T-helper 2 cell treated with Interferon-gamma antibody and Interleukin-4, amounts not matched to agents 5 μg/mL and 100 μg/mL, for 36 hours (primary cell): ENCODE data around the gene DNAH10.
"Not testable (repeated sequence)": the region's sequence is repeated elsewhere in the genome, so short reads cannot be mapped to it uniquely, and the experiment has no call there.

Experiments used
- DNase-seq: peaks from one replicate; pipeline ENCODE4 v3.0.0; 2021; ENCODE audit warnings: low spot score
- H3K27ac Mint-ChIP-seq: one replicate; pipeline ENCODE4 v1.8.0; 2021; ENCODE audit warnings: mild to moderate bottlenecking, mixed read lengths
- H3K27me3 Mint-ChIP-seq: one replicate; pipeline ENCODE4 v1.8.0; 2021; ENCODE audit warnings: low read depth, mixed read lengths
- H3K36me3 Mint-ChIP-seq: one replicate; pipeline ENCODE4 v1.8.0; 2021; ENCODE audit warnings: low read depth, mixed read lengths
- H3K4me1 Mint-ChIP-seq: one replicate; pipeline ENCODE4 v1.8.0; 2021; ENCODE audit warnings: low read depth, mixed read lengths
- H3K4me3 Mint-ChIP-seq: one replicate; pipeline ENCODE4 v1.8.0; 2022; ENCODE audit warnings: mild to moderate bottlenecking, moderate library complexity, mixed read lengths
- H3K9me3 Mint-ChIP-seq: one replicate; pipeline ENCODE4 v1.8.0; 2021; ENCODE audit warnings: mixed read lengths

DNAH10 gene

DNA sequence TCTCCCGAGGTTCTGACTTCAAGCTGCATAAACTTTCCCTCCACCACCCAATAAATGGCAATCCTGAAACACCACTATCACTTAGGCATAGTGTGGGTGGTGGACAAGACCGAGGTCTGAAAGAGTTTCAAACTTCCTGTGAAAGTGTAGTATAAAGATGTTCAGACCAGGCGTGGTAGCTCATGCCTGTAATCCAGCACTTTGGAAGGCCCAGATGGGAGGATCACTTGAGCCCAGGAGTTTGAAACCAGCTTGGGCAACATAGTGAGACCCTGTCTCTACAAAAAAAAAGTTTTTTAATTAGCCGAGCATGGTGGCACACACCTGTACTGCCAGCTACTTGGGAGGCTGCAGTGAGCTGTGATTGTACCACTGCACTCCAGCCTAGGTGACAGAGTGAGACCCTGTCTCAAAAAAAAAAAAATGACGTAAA lies 148.7 kb downstream of the DNAH10 start:
- Mint-ChIP-seq H3K4me1 (no peaks in the 10 kb centered on the region), H3K36me3 (no peaks in the 10 kb centered on the region), H3K27me3 (no peaks in the 10 kb centered on the region), H3K4me3 (no peak overlapping the region), H3K9me3 (no peaks in the 10 kb centered on the region), H3K27ac (peak overlapping the region; percentile 64)
- DNase-seq: no peak

GRCh38 chr12:123911672-123912409 lies 149.7 kb downstream of the DNAH10 start:
- H3K4me3 Mint-ChIP-seq, H3K36me3 Mint-ChIP-seq, H3K27me3 Mint-ChIP-seq, DNase-seq, H3K4me1 Mint-ChIP-seq, H3K27ac Mint-ChIP-seq, H3K9me3 Mint-ChIP-seq: not testable (repeated sequence)

- DNase-seq: no peak
- H3K27ac Mint-ChIP-seq: peak overlapping the region; percentile 27
Observed at GRCh38 chr12:123912415-123913380, 150.6 kb downstream of the DNAH10 start.

GRCh38 chr12:123914726-123915333 lies 152.7 kb downstream of the DNAH10 start:
- no peak for DNase-seq
- H3K4me1 Mint-ChIP-seq: no peaks in the 10 kb centered on the region
- H3K36me3 Mint-ChIP-seq: no peaks in the 10 kb centered on the region
- H3K4me3 Mint-ChIP-seq: no peak overlapping the region
- no peak overlapping the region for H3K27ac Mint-ChIP-seq
- H3K9me3 Mint-ChIP-seq: no peaks in the 10 kb centered on the region
- H3K27me3 Mint-ChIP-seq: no peaks in the 10 kb centered on the region

More at GRCh38 chr12:123912415-123913380, 150.6 kb downstream of the DNAH10 start:
- Mint-ChIP-seq H3K9me3 (no peaks in the 10 kb centered on the region), H3K27me3 (no peaks in the 10 kb centered on the region), H3K4me3 (no peak overlapping the region), H3K36me3 (no peaks in the 10 kb centered on the region), H3K4me1 (no peaks in the 10 kb centered on the region)

- Mint-ChIP-seq H3K9me3 (no peaks in the 10 kb centered on the region), H3K36me3 (no peaks in the 10 kb centered on the region), H3K27me3 (peaks cover 10% of the 10 kb centered on the region), H3K4me1 (peaks cover 3% of the 10 kb centered on the region), H3K4me3 (no peak overlapping the region), H3K27ac (no peak overlapping the region)
- DNase-seq: peak; percentile 38
Observed at GRCh38 chr12:123916729-123917128, 154.6 kb downstream of the DNAH10 start.

GRCh38 chr12:123917337-123917850 lies 155.3 kb downstream of the DNAH10 start:
- H3K36me3 Mint-ChIP-seq: no peaks in the 10 kb centered on the region
- H3K4me3 Mint-ChIP-seq: no peak overlapping the region
- DNase-seq: no peak
- no peak overlapping the region for H3K27ac Mint-ChIP-seq
- peaks cover 3% of the 10 kb centered on the region for H3K4me1 Mint-ChIP-seq
- peaks cover 10% of the 10 kb centered on the region for H3K27me3 Mint-ChIP-seq
- H3K9me3 Mint-ChIP-seq: no peaks in the 10 kb centered on the region

- Mint-ChIP-seq H3K4me3 (no peak overlapping the region), H3K27ac (no peak overlapping the region), H3K9me3 (no peaks in the 10 kb centered on the region), H3K4me1 (peaks cover 3% of the 10 kb centered on the region), H3K27me3 (peaks cover 17% of the 10 kb centered on the region), H3K36me3 (no peaks in the 10 kb centered on the region)
- no peak for DNase-seq
Observed at GRCh38 chr12:123919980-123920360, 157.9 kb downstream of the DNAH10 start.

DNA sequence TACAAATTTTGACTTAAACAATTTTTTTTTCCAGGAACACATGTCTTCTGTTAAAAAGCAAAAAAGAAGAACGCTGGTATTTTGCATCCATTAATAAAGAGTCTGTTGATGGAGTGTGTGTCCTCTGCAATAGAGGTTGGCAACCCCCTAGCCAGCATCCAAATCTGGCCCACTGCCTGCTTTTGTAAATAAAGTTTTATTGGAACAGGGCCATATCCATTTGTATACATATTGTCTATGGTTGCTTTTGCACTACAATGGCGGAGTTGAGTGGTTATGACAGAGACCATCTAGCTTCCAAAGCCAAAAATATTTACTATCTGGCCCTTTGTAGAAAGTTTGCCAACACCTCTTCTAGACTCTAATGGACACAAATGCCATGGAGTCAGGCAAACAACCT lies 160.9 kb downstream of the DNAH10 start:
- no peak overlapping the region for H3K4me3 Mint-ChIP-seq
- no peaks in the 10 kb centered on the region for H3K36me3 Mint-ChIP-seq
- no peaks in the 10 kb centered on the region for H3K9me3 Mint-ChIP-seq
- no peak for DNase-seq
- H3K4me1 Mint-ChIP-seq: peaks cover 3% of the 10 kb centered on the region
- H3K27me3 Mint-ChIP-seq: peaks cover 19% of the 10 kb centered on the region
- H3K27ac Mint-ChIP-seq: no peak overlapping the region

DNA sequence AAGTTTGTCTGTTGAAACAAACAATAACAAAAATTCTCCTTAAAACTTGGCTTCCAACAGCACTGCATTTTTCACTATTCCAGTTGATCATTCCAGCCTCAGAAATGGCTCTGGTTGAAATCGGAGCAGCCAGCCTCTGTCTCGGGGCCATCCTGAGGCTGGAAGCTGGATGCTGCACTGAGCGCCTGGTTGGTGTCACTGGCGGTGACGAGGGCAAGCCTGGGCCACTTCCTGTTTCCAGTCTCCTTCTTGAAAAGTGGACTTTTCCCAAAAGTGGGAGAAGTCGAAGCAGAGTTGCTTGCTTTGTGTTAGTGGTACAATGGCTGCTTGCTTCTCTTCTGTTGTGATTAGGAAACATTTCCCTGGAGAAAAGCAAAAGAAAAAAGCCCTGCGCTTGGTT lies 161.8 kb downstream of the DNAH10 start:
- H3K27me3 Mint-ChIP-seq: peaks cover 19% of the 10 kb centered on the region
- H3K4me3 Mint-ChIP-seq: no peak overlapping the region
- H3K4me1 Mint-ChIP-seq: peaks cover 3% of the 10 kb centered on the region
- no peaks in the 10 kb centered on the region for H3K36me3 Mint-ChIP-seq
- H3K27ac Mint-ChIP-seq: no peak overlapping the region
- no peaks in the 10 kb centered on the region for H3K9me3 Mint-ChIP-seq
- DNase-seq: no peak

GRCh38 chr12:123924539-123924938 lies 162.4 kb downstream of the DNAH10 start:
- Mint-ChIP-seq H3K27ac (no peak overlapping the region), H3K36me3 (no peaks in the 10 kb centered on the region), H3K9me3 (no peaks in the 10 kb centered on the region), H3K27me3 (peaks cover 19% of the 10 kb centered on the region), H3K4me3 (no peak overlapping the region), H3K4me1 (peaks cover 3% of the 10 kb centered on the region)
- DNase-seq: no peak

DNA sequence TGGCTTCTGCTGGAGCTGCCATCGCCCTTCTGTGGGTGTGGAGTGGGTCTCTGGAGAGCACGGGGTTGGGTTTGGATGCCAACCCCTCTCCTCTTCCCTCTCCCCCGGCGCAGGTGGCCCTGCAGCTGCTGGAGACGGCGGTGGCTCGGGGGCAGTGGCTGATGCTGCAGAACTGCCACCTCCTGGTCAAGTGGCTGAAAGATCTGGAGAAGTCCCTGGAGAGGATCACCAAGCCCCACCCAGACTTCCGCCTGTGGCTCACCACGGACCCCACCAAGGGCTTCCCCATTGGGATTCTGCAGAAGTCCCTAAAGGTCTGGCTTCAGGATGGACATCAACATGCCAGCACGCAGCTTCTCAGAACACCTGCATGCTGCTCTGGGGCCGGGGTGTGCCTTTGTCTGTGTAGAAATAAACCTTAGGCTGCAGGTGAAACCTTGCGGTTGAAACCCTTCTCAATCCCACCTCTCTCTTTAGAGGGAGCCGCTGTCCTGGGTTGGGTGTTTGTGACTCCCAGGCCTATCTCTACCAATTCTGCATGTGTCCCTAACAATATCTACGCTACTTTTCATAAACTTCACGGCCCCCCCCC lies 166.3 kb downstream of the DNAH10 start:
- H3K9me3 Mint-ChIP-seq: no peaks in the 10 kb centered on the region
- H3K4me1 Mint-ChIP-seq: peaks cover 14% of the 10 kb centered on the region
- no peak overlapping the region for H3K27ac Mint-ChIP-seq
- no peak overlapping the region for H3K4me3 Mint-ChIP-seq
- H3K36me3 Mint-ChIP-seq: no peaks in the 10 kb centered on the region
- no peak for DNase-seq
- peaks cover 22% of the 10 kb centered on the region for H3K27me3 Mint-ChIP-seq

DNA sequence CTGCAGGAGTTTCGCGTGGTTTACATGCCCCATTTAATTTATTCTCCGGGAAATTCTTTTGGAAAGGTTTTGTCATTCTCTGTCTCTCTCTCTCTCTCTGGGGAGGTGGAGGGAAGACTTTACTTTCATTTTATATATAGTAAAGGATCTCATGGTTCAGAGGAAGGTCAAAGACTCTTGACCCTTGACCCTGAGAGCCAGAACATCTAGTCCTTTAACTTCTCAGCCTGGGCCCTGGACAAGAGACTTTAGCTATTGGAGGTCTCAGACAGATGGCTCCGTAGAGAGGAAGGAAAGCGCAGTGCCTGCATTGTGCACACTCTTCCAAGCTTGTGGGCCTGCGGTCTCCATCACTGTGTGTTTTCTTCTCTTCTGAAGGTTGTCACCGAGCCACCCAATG lies 166.8 kb downstream of the DNAH10 start:
- Mint-ChIP-seq H3K27ac (no peak overlapping the region), H3K36me3 (no peaks in the 10 kb centered on the region), H3K27me3 (peaks cover 25% of the 10 kb centered on the region), H3K9me3 (no peaks in the 10 kb centered on the region), H3K4me1 (peaks cover 14% of the 10 kb centered on the region), H3K4me3 (no peak overlapping the region)
- no peak for DNase-seq

- Mint-ChIP-seq H3K36me3 (no peaks in the 10 kb centered on the region), H3K9me3 (no peaks in the 10 kb centered on the region), H3K27me3 (peaks cover 22% of the 10 kb centered on the region), H3K4me3 (no peak overlapping the region), H3K4me1 (peaks cover 14% of the 10 kb centered on the region), H3K27ac (no peak overlapping the region)
- DNase-seq: no peak
Observed at GRCh38 chr12:123929946-123930583, 168.0 kb downstream of the DNAH10 start.
